GOT3 (cell line): ENCODE results near the gene NDC80.
A peak's percentile ranks its signal among the peaks of the same experiment; 100 is the strongest.
"Not testable (repeated sequence)": the region's sequence is repeated elsewhere in the genome, so short reads cannot be mapped to it uniquely, and the experiment has no call there.

Source experiments
- DNase-seq: peaks from one replicate; lab custom pipeline; 2025; ENCODE audit warnings: mixed read lengths; lab: John Stamatoyannopoulos, UW

NDC80 gene

GRCh38 chr18:2627821-2628276, 56.5 kb downstream of the NDC80 start:
- no peak for DNase-seq

DNA sequence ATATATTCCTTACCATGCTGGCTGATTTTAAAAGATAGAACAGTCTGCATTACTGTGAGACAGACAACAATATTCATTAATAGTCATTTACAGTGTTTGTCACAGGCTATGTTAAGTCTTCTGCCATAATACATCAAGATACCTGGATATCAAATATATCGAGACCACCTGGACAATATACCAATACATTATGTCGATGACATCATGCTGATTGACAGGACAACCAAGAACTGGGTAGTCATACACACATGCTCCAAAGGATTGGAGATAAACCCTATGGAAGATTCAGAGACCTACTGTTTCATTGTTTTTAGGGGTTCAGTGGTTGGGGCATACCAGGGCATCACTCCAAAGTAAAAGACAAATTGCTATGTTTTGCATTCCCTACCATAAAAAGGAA, 57.6 kb downstream of the NDC80 start:
- DNase-seq: no peak

DNA sequence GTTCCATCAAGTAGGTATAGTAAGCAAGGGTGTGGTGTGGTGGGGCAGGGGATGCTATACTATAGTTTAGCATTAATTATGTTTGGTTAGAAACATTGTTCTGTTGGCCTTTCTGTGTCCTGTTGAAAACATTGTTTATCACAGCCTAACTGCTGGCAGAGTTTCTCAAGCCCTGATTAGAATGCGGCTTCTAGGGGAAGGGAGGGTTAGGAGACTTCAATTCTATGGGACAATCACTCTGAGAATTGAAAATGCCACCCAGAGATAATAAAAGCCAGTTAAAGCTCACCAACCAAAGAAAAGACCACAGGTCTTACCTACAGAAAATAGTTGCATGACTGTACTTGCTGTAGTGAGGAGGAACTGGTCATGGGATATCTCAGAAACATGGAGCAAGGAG, 64.2 kb downstream of the NDC80 start:
- DNase-seq: no peak

DNA sequence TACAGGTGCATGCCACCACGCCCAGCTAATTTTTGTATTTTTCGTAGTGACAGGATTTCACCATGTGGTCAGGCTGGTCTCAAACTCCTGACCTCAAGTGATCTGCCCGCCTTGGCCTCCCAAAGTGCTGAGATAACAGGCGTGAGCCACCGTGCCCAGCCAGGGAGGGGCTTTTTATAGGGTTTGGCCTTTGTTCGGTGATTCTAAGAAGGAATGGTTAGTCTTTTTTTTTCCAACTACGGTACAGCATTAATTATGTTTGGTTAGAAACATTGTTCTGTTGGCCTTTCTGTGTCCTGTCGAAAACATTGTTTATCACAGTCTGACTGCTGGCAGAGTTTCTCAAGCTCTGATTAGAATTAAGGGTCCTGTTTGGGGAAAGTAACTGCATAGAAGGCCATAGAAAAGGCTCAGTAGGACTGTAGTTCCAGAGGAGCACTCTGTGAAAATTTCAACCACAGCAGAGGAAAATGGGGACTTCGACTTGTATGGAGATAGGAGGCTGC, 64.8 kb downstream of the NDC80 start:
- DNase-seq: no peak

- DNase-seq: no peak
Observed at GRCh38 chr18:2641638-2642037, 70.3 kb downstream of the NDC80 start.

GRCh38 chr18:2642771-2643170, 71.4 kb downstream of the NDC80 start:
- no peak for DNase-seq

DNA sequence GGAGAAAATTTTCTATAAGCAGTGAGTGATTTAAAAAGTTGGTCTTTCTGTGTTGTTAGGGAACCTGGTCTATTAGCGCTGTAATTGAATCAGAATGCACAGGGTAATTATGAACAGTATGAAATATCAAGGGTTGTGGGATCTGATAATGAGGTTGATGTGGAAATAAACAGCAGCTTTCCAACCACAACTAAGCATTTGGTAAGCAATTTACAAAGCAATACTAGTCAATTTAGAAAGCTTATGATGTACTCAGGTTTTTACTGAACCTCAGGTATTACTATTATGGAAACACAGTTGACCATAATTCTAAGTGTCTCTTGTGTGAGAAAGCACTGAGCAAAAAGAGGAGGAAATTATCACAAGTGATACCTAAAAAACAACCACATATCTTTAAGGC, 73.2 kb downstream of the NDC80 start:
- DNase-seq: no peak

DNA sequence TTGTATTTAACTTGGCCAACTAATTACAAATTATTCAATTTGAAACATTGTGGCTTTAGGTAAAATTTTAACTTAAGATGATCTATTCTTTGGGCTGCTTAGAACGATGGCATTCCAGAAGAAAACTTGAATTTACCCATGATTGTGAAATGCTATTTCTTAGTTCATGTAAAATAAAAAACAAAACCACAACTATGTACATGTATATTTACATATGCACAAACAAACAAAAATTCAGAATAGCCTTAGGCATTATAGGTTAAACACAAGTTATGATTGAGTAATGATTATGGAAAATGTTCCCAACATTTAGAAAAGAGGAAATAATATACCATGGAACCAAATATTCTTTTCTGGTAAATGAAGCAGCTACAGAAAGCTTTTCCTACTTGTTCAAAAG, 80.6 kb downstream of the NDC80 start:
- DNase-seq: no peak

DNA sequence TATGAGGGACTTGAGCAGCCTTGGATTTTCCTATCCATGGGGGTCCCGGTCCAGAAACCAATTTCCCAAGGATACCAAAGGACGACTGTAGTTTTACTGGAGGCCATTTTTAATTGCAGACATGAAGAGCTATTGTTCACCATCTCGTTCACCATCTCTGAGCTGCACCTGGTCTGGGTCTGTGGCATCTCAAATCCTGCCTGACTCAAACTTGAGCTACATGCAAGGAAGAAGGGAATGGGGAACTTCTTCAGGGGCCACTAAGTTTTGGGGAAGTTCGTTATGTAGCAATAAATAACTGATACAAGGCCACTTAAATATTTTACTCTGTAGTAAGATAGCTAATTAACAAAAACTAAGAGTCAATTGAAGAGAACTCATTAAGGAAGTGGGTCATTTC, 82.1 kb downstream of the NDC80 start:
- no peak for DNase-seq

DNA sequence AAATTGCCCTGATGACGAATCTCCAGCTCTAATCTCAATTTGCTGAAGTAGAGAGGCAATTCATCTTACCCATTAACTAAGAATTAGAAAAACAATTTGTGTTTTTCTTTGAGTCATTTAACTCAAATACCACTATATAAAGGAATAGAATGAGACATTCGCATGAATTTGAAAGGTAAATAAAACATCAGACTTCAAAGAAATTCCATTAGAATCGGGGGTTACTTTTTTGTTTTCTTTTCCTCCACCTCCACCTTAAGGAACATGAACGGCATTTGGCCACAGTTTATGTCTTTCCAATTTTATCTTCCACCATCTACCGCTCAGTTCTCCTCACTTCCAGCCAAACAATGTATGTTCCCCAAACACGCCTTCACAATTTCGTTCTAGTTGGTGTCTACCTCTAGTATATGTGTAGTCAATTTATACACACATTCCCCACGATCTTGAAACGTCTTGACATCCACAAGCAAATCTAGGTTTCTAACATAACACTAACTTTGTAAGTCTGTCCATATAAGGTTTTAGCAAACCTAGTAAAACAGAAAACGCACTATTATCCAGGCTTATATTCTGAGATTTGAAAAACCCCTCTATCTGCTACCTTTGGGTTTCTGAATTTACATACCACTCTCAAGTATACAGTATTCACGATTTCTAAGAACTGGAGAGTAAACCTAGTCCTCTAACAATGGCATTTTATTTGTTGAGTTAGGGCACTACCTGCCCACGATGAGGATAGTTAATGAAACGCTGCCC, 83.0 kb downstream of the NDC80 start:
- no peak for DNase-seq

- no peak for DNase-seq
Observed at GRCh38 chr18:2654928-2655177, 83.5 kb downstream of the NDC80 start.

DNA sequence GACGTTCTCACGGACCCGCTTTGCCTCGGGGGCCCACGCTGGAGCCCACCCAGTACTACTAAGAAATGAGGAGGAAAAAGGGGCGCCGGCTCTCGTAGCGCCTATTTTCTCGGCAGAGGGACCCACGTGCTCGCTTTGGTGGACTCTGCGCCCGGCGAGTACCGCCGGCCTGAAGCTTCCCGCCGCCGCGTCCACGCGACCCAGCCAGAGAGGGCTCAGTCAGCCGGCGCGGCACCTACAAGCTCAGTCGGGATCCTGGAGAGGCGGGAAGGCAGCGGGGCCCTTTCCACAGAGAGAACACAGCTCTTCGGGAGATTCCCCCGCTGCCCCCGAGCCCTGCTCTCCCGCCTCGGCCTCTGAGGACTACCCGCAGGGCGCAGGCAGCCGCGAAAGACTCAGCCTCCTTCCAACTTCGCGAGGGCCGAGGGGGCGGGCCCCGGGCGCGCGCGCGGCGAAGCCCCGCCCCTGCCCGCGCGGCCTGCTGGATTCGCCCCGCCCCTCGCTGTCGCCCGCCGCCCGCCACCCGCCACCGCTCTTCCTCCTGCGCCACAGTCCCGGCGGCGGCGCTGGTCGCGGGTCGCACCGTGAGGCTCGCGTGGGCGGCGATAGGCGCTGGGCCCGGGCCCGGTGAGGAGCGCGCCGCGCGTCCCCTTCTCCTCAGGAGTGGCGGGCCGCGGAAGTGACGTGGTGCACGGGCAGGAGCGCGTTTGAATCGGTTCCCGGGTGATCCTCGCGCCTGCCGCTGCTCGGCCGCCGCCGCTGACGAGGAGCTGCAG, 84.0 kb downstream of the NDC80 start, which contains the start of gene SMCHD1:
SMCHD1 (plus strand) TSS at position 549 of the 776 bp plus-strand sequence. CDS start 350 bp downstream, outside the sequence.
- DNase-seq: peak; percentile 43

DNA sequence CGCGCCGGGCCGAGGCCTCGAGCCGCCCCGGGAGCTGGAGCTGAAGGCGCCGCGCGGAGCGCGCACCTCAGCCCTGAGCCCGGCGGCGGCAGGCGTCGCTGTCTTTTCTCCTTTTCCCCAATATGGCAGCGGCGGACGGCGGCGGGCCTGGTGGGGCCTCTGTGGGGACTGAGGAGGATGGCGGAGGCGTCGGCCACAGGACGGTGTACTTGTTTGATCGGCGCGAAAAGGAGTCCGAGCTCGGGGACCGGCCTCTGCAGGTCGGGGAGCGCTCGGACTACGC, 84.5 kb downstream of the NDC80 start:
- DNase-seq: no peak

DNA sequence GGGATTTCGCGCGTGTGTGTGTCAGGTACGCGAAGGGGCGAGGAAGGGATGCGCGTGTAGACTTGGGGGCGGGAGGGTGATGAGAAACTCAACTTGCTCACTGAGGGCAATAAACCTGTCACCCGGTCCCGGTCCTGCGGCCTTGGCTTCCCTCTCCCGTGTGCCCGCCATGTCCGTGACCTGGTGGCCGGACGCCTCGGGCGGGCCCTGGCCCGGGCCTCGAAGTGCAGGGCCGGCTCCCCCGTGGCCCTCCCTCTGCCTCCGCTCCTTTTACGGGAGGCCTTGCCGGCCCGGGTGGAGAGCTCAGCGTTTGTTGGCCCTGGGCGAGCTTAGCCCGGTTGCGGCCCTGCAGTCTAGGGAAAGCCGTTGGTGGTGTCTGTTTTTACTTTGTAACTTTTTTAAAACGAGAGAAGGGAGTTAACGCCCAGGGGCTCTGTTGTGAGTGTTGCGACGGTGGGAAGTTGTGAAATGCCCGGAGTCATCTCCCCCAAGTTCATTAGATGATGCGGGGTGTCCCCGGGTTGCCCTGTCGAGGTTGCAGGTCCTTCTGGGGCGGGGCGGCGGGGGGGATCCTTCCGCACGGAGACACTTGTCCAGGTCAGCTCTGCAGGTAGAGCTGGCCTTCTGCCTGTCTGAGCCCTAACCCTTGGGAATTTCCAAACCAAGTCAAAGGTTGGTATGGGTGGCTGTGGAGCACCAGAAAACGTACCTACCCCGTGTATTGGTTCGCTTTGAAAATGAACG, 85.1 kb downstream of the NDC80 start:
- DNase-seq: no peak

DNA sequence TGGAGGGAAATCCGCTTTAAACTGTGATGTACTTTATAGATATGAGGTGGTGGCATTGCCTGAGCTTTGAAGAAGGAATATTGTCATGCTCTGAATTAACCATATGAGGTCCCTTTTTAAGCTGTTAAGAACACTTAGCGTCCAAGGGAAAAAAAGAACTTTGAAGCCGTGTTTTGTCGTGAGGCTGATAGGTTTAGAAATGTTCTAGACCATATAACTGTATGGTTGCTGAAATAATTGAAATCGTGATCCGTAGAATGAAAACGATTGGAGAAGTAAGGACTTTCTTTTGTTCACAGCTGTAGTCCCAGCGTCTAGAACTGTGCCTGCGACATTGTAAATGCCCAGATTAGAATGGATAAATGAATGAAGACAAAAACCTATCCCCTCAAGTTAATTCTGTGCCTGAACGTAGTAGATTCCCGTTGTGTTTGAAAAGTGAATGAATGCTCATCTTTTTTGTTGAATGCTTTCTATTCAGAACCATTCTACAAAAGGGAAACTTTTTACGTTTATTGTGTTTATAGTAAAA, 85.7 kb downstream of the NDC80 start:
- DNase-seq: no peak

GRCh38 chr18:2657788-2658458, 86.6 kb downstream of the NDC80 start:
- no peak for DNase-seq

GRCh38 chr18:2660849-2661248, 89.5 kb downstream of the NDC80 start:
- not testable (repeated sequence) for DNase-seq

- not testable (repeated sequence) for DNase-seq
Observed at GRCh38 chr18:2662288-2662687, 90.9 kb downstream of the NDC80 start.

GRCh38 chr18:2662990-2663389, 91.6 kb downstream of the NDC80 start:
- no peak for DNase-seq
